Peyer's patch (tissue), 4 donors: ENCODE data around the gene ACP1.

Experiments used
- POLR2A ChIP-seq, 2 donors: fragments of 450-650 bp; IDR thresholded peaks; one replicate each; pipeline ENCODE4 v1.5.1; 2017; ENCODE audit warnings: antibody characterized with exemption in 2 of 2, mild to moderate bottlenecking in 2 of 2, moderate library complexity in 2 of 2
- TF ChIP-seq, protein P1 (sequence below), 6 experiments: fragments of 450-650 bp in 4 of 6; fragments of 200-600 bp in 2 of 6; sonication (generic) in 1 of 6; IDR thresholded peaks; one replicate each; pipeline ENCODE4 v1.5.1; 2017 to 2019; ENCODE audit warnings: antibody characterized with exemption in 6 of 6, mild to moderate bottlenecking in 3 of 6, moderate library complexity in 1 of 6

DNA sequence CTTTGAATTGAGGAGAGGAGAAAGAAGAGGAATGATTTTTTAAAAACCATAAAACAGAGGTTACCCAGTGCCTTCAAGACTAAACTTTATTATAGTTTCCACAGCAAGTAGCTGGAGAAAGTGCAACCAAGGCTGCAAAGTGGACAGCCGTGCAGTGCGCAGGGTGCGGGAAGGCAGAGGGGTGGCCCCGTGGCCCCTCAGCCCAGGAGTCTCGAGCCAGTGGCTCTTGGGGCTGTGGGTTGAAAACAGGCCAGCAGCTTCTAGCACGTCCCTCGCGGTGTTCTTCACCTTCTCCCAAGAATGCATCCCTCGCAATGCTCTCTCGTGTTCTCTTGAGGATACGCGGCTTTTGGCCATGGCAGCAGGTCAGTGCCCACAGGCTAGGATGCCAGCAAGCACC is 51.6 kb downstream of the ACP1 start:
- TF ChIP-seq POLR2A (IDR thresholded peaks at IDR 0.05), result no peak
- TF ChIP-seq, protein P1, sequence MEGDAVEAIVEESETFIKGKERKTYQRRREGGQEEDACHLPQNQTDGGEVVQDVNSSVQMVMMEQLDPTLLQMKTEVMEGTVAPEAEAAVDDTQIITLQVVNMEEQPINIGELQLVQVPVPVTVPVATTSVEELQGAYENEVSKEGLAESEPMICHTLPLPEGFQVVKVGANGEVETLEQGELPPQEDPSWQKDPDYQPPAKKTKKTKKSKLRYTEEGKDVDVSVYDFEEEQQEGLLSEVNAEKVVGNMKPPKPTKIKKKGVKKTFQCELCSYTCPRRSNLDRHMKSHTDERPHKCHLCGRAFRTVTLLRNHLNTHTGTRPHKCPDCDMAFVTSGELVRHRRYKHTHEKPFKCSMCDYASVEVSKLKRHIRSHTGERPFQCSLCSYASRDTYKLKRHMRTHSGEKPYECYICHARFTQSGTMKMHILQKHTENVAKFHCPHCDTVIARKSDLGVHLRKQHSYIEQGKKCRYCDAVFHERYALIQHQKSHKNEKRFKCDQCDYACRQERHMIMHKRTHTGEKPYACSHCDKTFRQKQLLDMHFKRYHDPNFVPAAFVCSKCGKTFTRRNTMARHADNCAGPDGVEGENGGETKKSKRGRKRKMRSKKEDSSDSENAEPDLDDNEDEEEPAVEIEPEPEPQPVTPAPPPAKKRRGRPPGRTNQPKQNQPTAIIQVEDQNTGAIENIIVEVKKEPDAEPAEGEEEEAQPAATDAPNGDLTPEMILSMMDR (IDR thresholded peaks at IDR 0.05), result no peak
